ENCODE results near the gene ACSS1. TPM values are rescaled to one million over a fixed set of nuclear protein-coding genes. Genes with fewer than 3 reads are reported as not detected.
A peak's percentile ranks its signal among the peaks of the same experiment; 100 is the strongest.

ACSS1 gene
- polyA plus RNA-seq, 1 donor from 2014 or later, result 59.8 TPM

DNA sequence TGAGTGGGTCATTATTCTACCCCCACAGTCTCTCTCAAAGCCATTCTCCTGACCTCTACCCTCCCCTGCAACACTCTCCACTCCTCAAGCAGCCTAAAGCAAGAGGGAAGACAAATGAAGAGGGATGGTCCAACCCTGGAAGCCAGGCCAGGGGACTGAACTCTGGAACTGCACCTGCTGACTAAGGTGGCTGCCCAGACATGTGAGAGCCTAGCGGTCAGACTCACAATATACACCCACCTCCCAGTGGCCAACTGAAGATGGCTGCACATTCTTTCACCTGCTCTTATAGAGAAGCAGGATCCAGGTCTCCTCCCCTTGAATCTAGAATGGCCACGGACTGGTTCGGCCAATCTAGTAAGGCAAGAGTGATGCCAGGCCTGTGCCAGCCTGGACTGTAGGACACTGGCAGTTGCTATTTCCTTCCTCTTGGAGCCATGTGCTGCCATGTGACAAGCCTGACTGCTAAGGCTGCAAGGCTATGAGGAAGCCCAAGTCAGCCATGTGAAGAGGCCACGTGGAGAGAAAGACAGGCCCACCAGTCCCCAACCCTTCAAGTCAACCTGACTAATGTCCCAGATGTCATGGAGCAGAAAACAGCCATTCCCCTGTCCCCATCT lies 31.8 kb downstream of the ACSS1 start:
- peak overlapping the region in 1 of 3 donors; percentile 7 for H3K27ac Mint-ChIP-seq
- H3K9me3 Mint-ChIP-seq, result no peaks in the 10 kb centered on the region
- peaks cover 6 to 26% (median 19%) of the 10 kb centered on the region in 3 donors for H3K4me1 Mint-ChIP-seq
- no peaks in the 10 kb centered on the region for H3K27me3 Mint-ChIP-seq
- peaks cover 7% of the 10 kb centered on the region for H3K36me3 Mint-ChIP-seq
- H3K4me3 Mint-ChIP-seq, result no peak overlapping the region

- Mint-ChIP-seq H3K36me3 (peaks cover 7% of the 10 kb centered on the region), H3K9me3 (no peaks in the 10 kb centered on the region), H3K27me3 (no peaks in the 10 kb centered on the region), H3K4me3 (no peak overlapping the region), H3K27ac (peak overlapping the region in 1 of 3 donors; percentile 7), H3K4me1 (peaks cover 8 to 25% (median 12%) of the 10 kb centered on the region in 3 donors)
Measured at GRCh38 chr20:25025091-25025861, 32.7 kb downstream of the ACSS1 start.

DNA sequence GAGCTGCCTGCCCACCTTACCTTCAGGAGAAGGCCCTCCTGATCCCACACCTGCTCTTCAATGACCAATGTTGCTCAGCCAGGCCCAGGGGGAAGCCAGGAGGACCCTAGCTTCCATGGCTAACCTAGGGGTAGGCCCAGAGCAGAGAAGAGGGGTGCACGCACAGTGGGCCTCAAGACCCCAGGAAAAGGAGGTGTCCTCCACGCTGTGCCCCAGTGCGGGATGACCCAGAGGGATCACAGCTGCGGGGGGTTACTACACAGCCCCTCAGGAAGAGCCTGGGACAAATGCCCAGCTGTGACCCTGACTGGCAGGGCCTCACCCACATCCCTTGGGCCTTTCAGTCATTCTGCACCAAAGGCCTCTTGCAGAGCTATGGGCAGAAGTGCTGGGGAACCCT lies 33.8 kb downstream of the ACSS1 start:
- Mint-ChIP-seq H3K36me3 (peaks cover 5% of the 10 kb centered on the region), H3K4me3 (no peak overlapping the region), H3K4me1 (peaks cover 6 to 17% (median 9%) of the 10 kb centered on the region in 3 donors), H3K27ac (no peak overlapping the region), H3K9me3 (no peaks in the 10 kb centered on the region), H3K27me3 (no peaks in the 10 kb centered on the region)

DNA sequence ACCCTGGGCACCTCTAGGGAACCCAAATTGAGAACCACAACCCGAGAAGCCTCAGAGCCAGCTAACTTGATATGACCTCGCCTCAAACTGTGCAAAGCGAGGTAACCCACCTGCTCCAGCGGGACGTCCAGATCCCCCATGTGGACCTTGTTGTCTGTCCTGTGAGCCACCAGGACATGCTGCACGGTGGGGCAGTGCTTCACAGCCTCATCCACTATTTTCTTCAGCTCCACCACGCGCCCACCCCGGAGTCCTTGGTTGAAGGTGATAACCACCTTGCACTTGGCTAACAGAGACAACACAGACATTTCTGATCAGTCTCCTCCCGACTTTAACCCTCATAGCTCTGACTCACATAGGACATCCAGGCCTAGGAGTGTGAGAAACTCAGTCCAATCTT lies 34.6 kb downstream of the ACSS1 start:
- H3K36me3 Mint-ChIP-seq, result peaks cover 5% of the 10 kb centered on the region
- peaks cover 6 to 15% (median 9%) of the 10 kb centered on the region in 3 donors for H3K4me1 Mint-ChIP-seq
- H3K27me3 Mint-ChIP-seq, result no peaks in the 10 kb centered on the region
- no peak overlapping the region for H3K27ac Mint-ChIP-seq
- no peaks in the 10 kb centered on the region for H3K9me3 Mint-ChIP-seq
- H3K4me3 Mint-ChIP-seq, result no peak overlapping the region

DNA sequence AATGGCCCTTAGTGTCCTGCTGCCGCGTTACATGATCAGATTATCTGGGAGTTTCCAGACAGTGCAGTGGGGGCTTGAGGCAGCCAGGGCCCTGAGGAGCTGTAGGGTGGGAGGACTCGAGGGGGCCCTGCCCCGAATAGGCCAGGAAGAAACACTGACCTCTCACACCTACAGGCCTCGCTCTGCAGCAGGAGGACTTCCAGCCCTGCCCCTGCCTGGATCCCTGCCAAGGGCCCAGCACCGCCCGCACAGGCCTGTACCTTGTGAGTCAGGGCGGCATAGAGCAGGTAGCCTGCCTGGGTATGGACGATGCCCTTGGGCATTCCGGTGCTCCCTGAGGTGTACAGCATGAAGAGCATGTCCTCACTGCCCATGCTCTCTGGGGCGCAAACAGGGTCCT lies 35.3 kb downstream of the ACSS1 start:
- no peak overlapping the region for H3K4me3 Mint-ChIP-seq
- H3K27me3 Mint-ChIP-seq, result no peaks in the 10 kb centered on the region
- H3K36me3 Mint-ChIP-seq, result peaks cover 5% of the 10 kb centered on the region
- H3K9me3 Mint-ChIP-seq, result no peaks in the 10 kb centered on the region
- H3K27ac Mint-ChIP-seq, result no peak overlapping the region
- H3K4me1 Mint-ChIP-seq, result peaks cover 9 to 13% (median 10%) of the 10 kb centered on the region in 3 donors

- H3K9me3 Mint-ChIP-seq, result no peaks in the 10 kb centered on the region
- H3K36me3 Mint-ChIP-seq, result no peaks in the 10 kb centered on the region
- peaks cover 0 to 13% (median 4%) of the 10 kb centered on the region in 3 donors for H3K4me1 Mint-ChIP-seq
- no peaks in the 10 kb centered on the region for H3K27me3 Mint-ChIP-seq
- no peak overlapping the region for H3K4me3 Mint-ChIP-seq
- H3K27ac Mint-ChIP-seq, result no peak overlapping the region
Measured at GRCh38 chr20:25021336-25021735, 36.6 kb downstream of the ACSS1 start.

DNA sequence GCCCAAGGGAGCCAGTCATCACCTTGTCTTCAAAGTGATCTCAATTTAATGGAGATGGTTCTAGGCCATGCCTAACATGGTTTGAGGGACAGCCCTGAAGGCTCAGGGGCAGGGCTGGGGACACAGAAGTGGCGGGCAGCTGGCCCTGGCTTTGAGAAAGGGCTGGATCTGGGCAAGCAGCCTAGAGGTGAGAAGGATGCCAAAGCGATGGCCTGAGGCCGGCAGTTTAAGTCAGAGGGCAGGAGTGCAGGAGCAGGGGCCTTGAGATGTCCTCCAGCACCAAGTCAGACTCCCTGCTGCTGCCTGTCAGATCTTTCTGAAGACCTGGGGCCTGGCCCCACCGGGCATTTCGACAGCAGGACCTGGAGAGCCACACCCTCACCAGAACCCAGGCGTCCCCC lies 37.0 kb downstream of the ACSS1 start:
- Mint-ChIP-seq H3K9me3 (no peaks in the 10 kb centered on the region), H3K36me3 (no peaks in the 10 kb centered on the region), H3K4me1 (peaks cover 0 to 16% (median 7%) of the 10 kb centered on the region in 3 donors), H3K27ac (no peak overlapping the region), H3K4me3 (no peak overlapping the region), H3K27me3 (no peaks in the 10 kb centered on the region)

- H3K27me3 Mint-ChIP-seq, result no peaks in the 10 kb centered on the region
- peaks cover 0 to 16% (median 7%) of the 10 kb centered on the region in 3 donors for H3K4me1 Mint-ChIP-seq
- H3K9me3 Mint-ChIP-seq, result no peaks in the 10 kb centered on the region
- no peaks in the 10 kb centered on the region for H3K36me3 Mint-ChIP-seq
- no peak overlapping the region for H3K4me3 Mint-ChIP-seq
- no peak overlapping the region for H3K27ac Mint-ChIP-seq
Measured at GRCh38 chr20:25020345-25020744, 37.6 kb downstream of the ACSS1 start.

DNA sequence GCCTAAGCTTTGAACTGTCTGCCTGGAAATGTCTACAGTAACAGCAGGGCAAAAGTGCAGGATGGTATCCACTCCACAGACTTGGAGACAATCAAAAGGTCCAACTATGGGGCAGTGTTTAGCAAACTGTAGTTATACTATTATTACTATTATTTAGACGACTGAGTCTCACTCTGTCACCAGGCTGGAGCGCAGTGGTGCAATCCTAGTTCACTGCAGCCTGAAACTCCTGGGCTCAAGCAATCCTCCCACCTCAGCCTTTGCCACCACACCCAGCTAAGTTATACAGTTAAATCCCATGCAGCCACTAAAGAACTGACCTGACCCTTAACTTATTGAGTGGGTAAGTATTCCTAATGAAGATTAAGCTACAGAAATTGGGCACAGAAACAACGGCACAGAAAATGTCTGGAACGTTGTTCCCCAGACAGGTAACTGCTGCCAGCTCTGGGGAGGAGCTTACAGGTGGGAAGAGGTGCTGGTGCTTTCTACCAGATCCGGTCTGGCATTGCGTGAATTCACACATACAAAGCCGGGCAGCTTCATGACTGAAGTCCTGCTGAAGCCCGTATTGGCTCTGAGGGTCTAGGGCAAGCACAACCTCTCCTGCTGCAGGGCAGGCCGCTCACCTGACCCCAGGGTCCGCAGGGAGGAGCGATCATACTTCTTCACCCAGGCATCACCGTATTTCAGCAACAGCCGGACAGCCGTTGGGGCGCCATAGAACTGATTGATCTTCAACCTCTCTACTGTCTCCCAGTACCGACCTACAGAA lies 38.4 kb downstream of the ACSS1 start:
- H3K4me1 Mint-ChIP-seq, result peaks cover 0 to 15% (median 7%) of the 10 kb centered on the region in 3 donors
- no peak overlapping the region for H3K27ac Mint-ChIP-seq
- no peaks in the 10 kb centered on the region for H3K27me3 Mint-ChIP-seq
- H3K4me3 Mint-ChIP-seq, result no peak overlapping the region
- H3K36me3 Mint-ChIP-seq, result no peaks in the 10 kb centered on the region
- H3K9me3 Mint-ChIP-seq, result no peaks in the 10 kb centered on the region

- no peak overlapping the region for H3K27ac Mint-ChIP-seq
- peaks cover 0 to 18% (median 7%) of the 10 kb centered on the region in 3 donors for H3K4me1 Mint-ChIP-seq
- H3K36me3 Mint-ChIP-seq, result peaks cover 2% of the 10 kb centered on the region
- no peaks in the 10 kb centered on the region for H3K9me3 Mint-ChIP-seq
- no peaks in the 10 kb centered on the region for H3K27me3 Mint-ChIP-seq
- H3K4me3 Mint-ChIP-seq, result no peak overlapping the region
Measured at GRCh38 chr20:25018841-25019240, 39.1 kb downstream of the ACSS1 start.

DNA sequence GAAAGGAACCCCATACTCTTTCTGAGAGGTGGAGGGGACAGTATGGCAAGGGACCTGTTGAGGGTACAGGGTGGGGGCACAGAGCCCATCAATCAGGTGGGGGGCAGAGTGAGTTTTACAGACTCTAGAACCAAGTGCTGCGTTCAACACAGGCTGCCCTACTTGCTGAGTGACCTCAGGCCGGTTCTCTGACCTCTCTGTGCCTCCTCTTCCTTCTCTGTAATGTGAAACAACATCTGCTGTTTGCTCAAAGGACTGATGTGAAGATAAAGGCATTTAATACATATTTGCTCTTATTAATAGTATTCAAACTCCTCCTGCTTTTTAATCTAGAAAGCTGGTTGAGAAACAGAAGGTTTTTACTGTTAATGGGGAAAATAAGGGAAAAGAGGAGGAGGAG lies 39.5 kb downstream of the ACSS1 start:
- H3K4me3 Mint-ChIP-seq, result no peak overlapping the region
- peaks cover 0 to 18% (median 7%) of the 10 kb centered on the region in 3 donors for H3K4me1 Mint-ChIP-seq
- H3K27me3 Mint-ChIP-seq, result no peaks in the 10 kb centered on the region
- H3K27ac Mint-ChIP-seq, result no peak overlapping the region
- H3K9me3 Mint-ChIP-seq, result no peaks in the 10 kb centered on the region
- peaks cover 2% of the 10 kb centered on the region for H3K36me3 Mint-ChIP-seq

- peaks cover 0 to 17% (median 7%) of the 10 kb centered on the region in 3 donors for H3K4me1 Mint-ChIP-seq
- no peaks in the 10 kb centered on the region for H3K27me3 Mint-ChIP-seq
- H3K4me3 Mint-ChIP-seq, result no peak overlapping the region
- peaks cover 2% of the 10 kb centered on the region for H3K36me3 Mint-ChIP-seq
- no peaks in the 10 kb centered on the region for H3K9me3 Mint-ChIP-seq
- no peak overlapping the region for H3K27ac Mint-ChIP-seq
Measured at GRCh38 chr20:25017257-25017803, 40.6 kb downstream of the ACSS1 start.

DNA sequence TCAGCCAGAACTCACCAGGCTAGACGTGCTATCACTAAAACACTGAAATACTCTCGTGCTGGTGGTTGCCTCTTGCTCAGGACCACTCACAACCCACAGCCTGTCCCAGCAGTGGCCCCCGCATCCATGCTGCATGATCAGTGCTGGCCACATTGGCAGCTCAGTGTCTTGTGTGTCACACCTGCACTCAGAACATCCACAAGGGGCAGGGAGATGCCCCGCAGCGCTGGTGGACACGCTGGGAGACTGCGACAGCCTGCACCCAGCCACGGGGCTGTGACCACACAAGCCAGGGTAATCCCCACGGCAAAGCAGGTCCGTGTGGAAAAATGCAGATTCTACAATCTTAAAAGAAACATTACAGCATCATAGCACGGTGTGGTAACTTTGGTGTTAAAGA lies 41.5 kb downstream of the ACSS1 start:
- Mint-ChIP-seq H3K27me3 (no peaks in the 10 kb centered on the region), H3K4me3 (peak overlapping the region in 1 of 4 donors; percentile 75), H3K36me3 (peaks cover 2% of the 10 kb centered on the region), H3K27ac (no peak overlapping the region), H3K9me3 (no peaks in the 10 kb centered on the region), H3K4me1 (peaks cover 0 to 17% (median 7%) of the 10 kb centered on the region in 3 donors)

- H3K4me1 Mint-ChIP-seq, result peaks cover 0 to 17% (median 7%) of the 10 kb centered on the region in 3 donors
- H3K9me3 Mint-ChIP-seq, result no peaks in the 10 kb centered on the region
- H3K4me3 Mint-ChIP-seq, result peak overlapping the region in 1 of 4 donors; percentile 75
- H3K27me3 Mint-ChIP-seq, result no peaks in the 10 kb centered on the region
- H3K36me3 Mint-ChIP-seq, result peaks cover 2% of the 10 kb centered on the region
- no peak overlapping the region for H3K27ac Mint-ChIP-seq
Measured at GRCh38 chr20:25015986-25016385, 42.0 kb downstream of the ACSS1 start.

- Mint-ChIP-seq H3K27ac (peak overlapping the region in 1 of 3 donors; percentile 86), H3K9me3 (no peaks in the 10 kb centered on the region), H3K4me1 (peaks cover 0 to 15% (median 5%) of the 10 kb centered on the region in 3 donors), H3K4me3 (peak overlapping the region in 1 of 4 donors; percentile 12), H3K36me3 (peaks cover 3% of the 10 kb centered on the region), H3K27me3 (no peaks in the 10 kb centered on the region)
Measured at GRCh38 chr20:25014816-25015215, 43.1 kb downstream of the ACSS1 start.

Data from IgD-negative memory B cell (primary cell).